Mesendoderm (in vitro differentiated cells): ENCODE measurements around the gene GCNT2.
"Not testable (repeated sequence)": the region's sequence is repeated elsewhere in the genome, so short reads cannot be mapped to it uniquely, and the experiment has no call there.

Source experiments
- DNase-seq: peaks from one replicate; pipeline ENCODE4 v3.0.0; 2013
- H2AK5ac ChIP-seq: 2 replicates; pipeline ENCODE4 v1.6.1; 2013; ENCODE audit warnings: low read length, inconsistent platforms
- H2BK120ac ChIP-seq: 2 replicates; pipeline ENCODE4 v1.6.1; 2013; ENCODE audit warnings: low read depth, mild to moderate bottlenecking, low read length, moderate library complexity, mixed read lengths
- H2BK15ac ChIP-seq: replicated peaks from 2 replicates; pipeline ENCODE4 v1.6.1; 2013; ENCODE audit warnings: low read depth, mild to moderate bottlenecking, moderate library complexity
- H2BK5ac ChIP-seq: 2 replicates; pipeline ENCODE4 v1.6.1; 2013; ENCODE audit warnings: low read length, inconsistent platforms
- H3K18ac ChIP-seq: 2 replicates; pipeline ENCODE4 v1.6.1; 2013; ENCODE audit warnings: mild to moderate bottlenecking, low read length, mixed read lengths
- H3K23ac ChIP-seq: one replicate; pipeline ENCODE4 v1.6.1; 2013; ENCODE audit warnings: low read length
- H3K27ac ChIP-seq: 2 replicates; pipeline ENCODE4 v1.5.1; 2013; ENCODE audit warnings: low read depth, mild to moderate bottlenecking, inconsistent platforms, low read length, moderate library complexity
- H3K27me3 ChIP-seq: 2 replicates; pipeline ENCODE4 v1.6.1; 2013; ENCODE audit warnings: low read length, control low read depth, mild to moderate bottlenecking, inconsistent platforms; ENCODE audit not compliant: insufficient read depth, poor library complexity
- H3K36me3 ChIP-seq: 2 replicates; pipeline ENCODE4 v1.6.1; 2013; ENCODE audit warnings: low read length, inconsistent platforms; ENCODE audit not compliant: control insufficient read depth, insufficient read depth
- H3K4ac ChIP-seq: one replicate; pipeline ENCODE4 v1.6.1; 2013; ENCODE audit warnings: low read depth, mild to moderate bottlenecking, low read length, moderate library complexity
- H3K4me1 ChIP-seq: 2 replicates; pipeline ENCODE4 v1.6.1; 2013; ENCODE audit warnings: low read depth, low read length, inconsistent platforms; ENCODE audit not compliant: control insufficient read depth
- H3K4me2 ChIP-seq: 2 replicates; pipeline ENCODE4 v1.6.1; 2013; ENCODE audit warnings: low read length
- H3K4me3 ChIP-seq: 2 replicates; pipeline ENCODE4 v1.5.1; 2013; ENCODE audit warnings: mild to moderate bottlenecking, low read length
- H3K56ac ChIP-seq: one replicate; pipeline ENCODE4 v1.6.1; 2013; ENCODE audit warnings: low read length
- H3K79me1 ChIP-seq: 2 replicates; pipeline ENCODE4 v1.6.1; 2013; ENCODE audit warnings: low read length, inconsistent platforms
- H3K79me2 ChIP-seq: 2 replicates; pipeline ENCODE4 v1.6.1; 2013; ENCODE audit warnings: mild to moderate bottlenecking, low read length; ENCODE audit not compliant: control insufficient read depth, insufficient read depth
- H3K9ac ChIP-seq: 2 replicates; pipeline ENCODE4 v1.6.1; 2013; ENCODE audit warnings: low read length, inconsistent platforms
- H4K5ac ChIP-seq: one replicate; pipeline ENCODE4 v1.6.1; 2013; ENCODE audit warnings: low read length
- H4K8ac ChIP-seq: one replicate; pipeline ENCODE4 v1.6.1; 2013; ENCODE audit warnings: low read depth, mild to moderate bottlenecking, control low read depth, low read length, moderate library complexity
- WGBS: extraction: QIAGEN DNeasy Blood & Tissue Kit; methylation state at CpG from one replicate; pipeline ENCODE4 v1.1.7; 2013; ENCODE audit warnings: low lambda C conversion rate, missing lambda C conversion rate; ENCODE audit not compliant: insufficient coverage; ENCODE audit errors: extremely low coverage; 5-methylcytosine and 5-hydroxymethylcytosine counted together

GCNT2 gene

GRCh38 chr6:10526156-10526555 is 5.0 kb downstream of the GCNT2 start:
- Histone ChIP-seq H2BK15ac (no peak overlapping the region), H3K4me1 (peaks cover 3% of the 10 kb centered on the region), H3K27ac (no peak overlapping the region), H3K27me3 (no peaks in the 10 kb centered on the region), H3K4me2 (no peak overlapping the region), H3K56ac (no peak overlapping the region), H2BK5ac (no peak overlapping the region), H3K79me1 (no peaks in the 10 kb centered on the region), H2BK120ac (no peak overlapping the region), H3K23ac (no peak overlapping the region), H3K9ac (no peak overlapping the region), H3K4me3 (no peak overlapping the region), H3K18ac (no peak overlapping the region), H3K4ac (no peak overlapping the region), H3K79me2 (no peaks in the 10 kb centered on the region), H2AK5ac (no peak overlapping the region), H3K36me3 (no peaks in the 10 kb centered on the region), H4K5ac (no peak overlapping the region), H4K8ac (no peak overlapping the region)
- DNase-seq: peak; percentile 63
- 100% methylated on average over 1 of the region's 6 CpGs for WGBS

- Histone ChIP-seq H3K27ac (no peak overlapping the region), H3K4me2 (no peak overlapping the region), H2AK5ac (no peak overlapping the region), H3K36me3 (no peaks in the 10 kb centered on the region), H4K8ac (no peak overlapping the region), H3K4me3 (no peak overlapping the region), H3K9ac (no peak overlapping the region), H2BK120ac (no peak overlapping the region), H3K56ac (no peak overlapping the region), H3K4me1 (no peaks in the 10 kb centered on the region), H3K27me3 (no peaks in the 10 kb centered on the region), H3K79me2 (no peaks in the 10 kb centered on the region), H2BK5ac (no peak overlapping the region), H3K79me1 (no peaks in the 10 kb centered on the region), H3K23ac (no peak overlapping the region), H3K4ac (no peak overlapping the region), H2BK15ac (no peak overlapping the region), H3K18ac (no peak overlapping the region), H4K5ac (no peak overlapping the region)
- peak; percentile 40 for DNase-seq
- WGBS: no CpG with 5 or more reads among the region's 11 CpGs
These were observed 7.2 kb downstream of the GCNT2 start for GRCh38 chr6:10528158-10528981.

GRCh38 chr6:10529231-10529801 is 8.2 kb downstream of the GCNT2 start:
- no peak overlapping the region for H3K18ac ChIP-seq
- WGBS: no CpG with 5 or more reads among the region's 16 CpGs
- H3K9ac ChIP-seq: no peak overlapping the region
- H3K79me2 ChIP-seq: no peaks in the 10 kb centered on the region
- DNase-seq: no peak
- no peaks in the 10 kb centered on the region for H3K4me1 ChIP-seq
- H3K79me1 ChIP-seq: no peaks in the 10 kb centered on the region
- H2BK120ac ChIP-seq: no peak overlapping the region
- no peak overlapping the region for H3K4me2 ChIP-seq
- no peak overlapping the region for H3K4ac ChIP-seq
- no peak overlapping the region for H4K8ac ChIP-seq
- no peak overlapping the region for H3K56ac ChIP-seq
- H3K4me3 ChIP-seq: no peak overlapping the region
- H3K36me3 ChIP-seq: no peaks in the 10 kb centered on the region
- H3K23ac ChIP-seq: no peak overlapping the region
- H3K27ac ChIP-seq: no peak overlapping the region
- H2BK15ac ChIP-seq: no peak overlapping the region
- H3K27me3 ChIP-seq: no peaks in the 10 kb centered on the region
- H2BK5ac ChIP-seq: no peak overlapping the region
- H2AK5ac ChIP-seq: no peak overlapping the region
- no peak overlapping the region for H4K5ac ChIP-seq

GRCh38 chr6:10529828-10530374 is 8.8 kb downstream of the GCNT2 start:
- H3K27ac ChIP-seq, H3K23ac ChIP-seq, H2BK120ac ChIP-seq, H3K9ac ChIP-seq, H2AK5ac ChIP-seq, H3K4ac ChIP-seq, H3K79me2 ChIP-seq, H3K4me3 ChIP-seq, H3K27me3 ChIP-seq, H2BK5ac ChIP-seq, H2BK15ac ChIP-seq, H3K56ac ChIP-seq, H3K4me2 ChIP-seq, H4K5ac ChIP-seq, H3K79me1 ChIP-seq, H3K36me3 ChIP-seq, H3K4me1 ChIP-seq, H4K8ac ChIP-seq, DNase-seq, H3K18ac ChIP-seq: not testable (repeated sequence)
- no CpG with 5 or more reads among the region's 13 CpGs for WGBS

- Histone ChIP-seq H3K4me2 (no peak overlapping the region), H3K27ac (no peak overlapping the region), H4K8ac (no peak overlapping the region), H3K79me2 (no peaks in the 10 kb centered on the region), H2BK15ac (peak overlapping the region; percentile 93), H3K4ac (no peak overlapping the region), H2BK5ac (no peak overlapping the region), H3K27me3 (no peaks in the 10 kb centered on the region), H4K5ac (no peak overlapping the region), H2AK5ac (no peak overlapping the region), H3K23ac (no peak overlapping the region), H3K4me1 (no peaks in the 10 kb centered on the region), H3K79me1 (no peaks in the 10 kb centered on the region), H3K18ac (no peak overlapping the region), H3K36me3 (no peaks in the 10 kb centered on the region), H3K9ac (no peak overlapping the region), H3K56ac (no peak overlapping the region), H2BK120ac (no peak overlapping the region), H3K4me3 (no peak overlapping the region)
- no peak for DNase-seq
- no CpG with 5 or more reads among the region's 1 CpG for WGBS
These were observed 10.4 kb downstream of the GCNT2 start for GRCh38 chr6:10531503-10531902.
